GM23338 (cell line): ENCODE results near the gene APOA1. TPM values are rescaled to one million over a fixed set of nuclear protein-coding genes. Genes with fewer than 3 reads are reported as not detected.

ENCODE experiments used
- ATAC-seq: fragments of 200-7000 bp; cut with Tn5 transposase; 3 replicates; pipeline ENCODE4 v1.9.1; 2020
- DNase-seq: peaks from one replicate; pipeline ENCODE4 v3.0.0-alpha.2; 2015; ENCODE audit warnings: low spot score
- H2AFZ ChIP-seq: fragments of 200-600 bp; sonication (generic); 2 replicates; pipeline ENCODE4 v1.8.0; 2016; ENCODE audit warnings: antibody characterized with exemption, mild to moderate bottlenecking, moderate library complexity
- H3F3A ChIP-seq: fragments of 200-600 bp; sonication (generic); replicated peaks from 2 replicates; pipeline ENCODE4 v1.8.0; 2017; ENCODE audit warnings: antibody characterized with exemption, mixed run types, low read depth
- H3K27ac ChIP-seq: fragments of 200-600 bp; sonication (generic); 2 replicates; pipeline ENCODE4 v1.6.1; 2016; ENCODE audit warnings: low read depth
- H3K27me3 ChIP-seq: fragments of 200-600 bp; sonication (generic); 2 replicates; pipeline ENCODE4 v1.8.0; 2016; ENCODE audit warnings: mild to moderate bottlenecking, mixed run types, moderate library complexity; ENCODE audit not compliant: insufficient read depth
- H3K36me3 ChIP-seq: fragments of 200-600 bp; sonication (generic); 2 replicates; pipeline ENCODE4 v1.8.0; 2016; ENCODE audit warnings: mild to moderate bottlenecking; ENCODE audit not compliant: insufficient read depth
- H3K4me1 ChIP-seq: fragments of 200-600 bp; sonication (generic); 2 replicates; pipeline ENCODE4 v1.8.0; 2016; ENCODE audit warnings: mild to moderate bottlenecking, moderate library complexity; ENCODE audit not compliant: insufficient read depth
- H3K4me2 ChIP-seq: fragments of 200-600 bp; sonication (generic); 2 replicates; pipeline ENCODE4 v1.7.1; 2017; ENCODE audit warnings: mixed run types
- H3K4me3 ChIP-seq: fragments of 200-600 bp; sonication (generic); 2 replicates; pipeline ENCODE4 v1.6.1; 2016; ENCODE audit warnings: mixed run types
- H3K79me2 ChIP-seq: fragments of 200-600 bp; sonication (generic); replicated peaks from 2 replicates; pipeline ENCODE4 v1.8.0; 2017; ENCODE audit warnings: mild to moderate bottlenecking; ENCODE audit not compliant: insufficient read depth
- H3K9me2 ChIP-seq: fragments of 200-600 bp; sonication (generic); 2 replicates; pipeline ENCODE4 v1.8.0; 2017; ENCODE audit not compliant: insufficient read depth
- H4K20me1 ChIP-seq: fragments of 200-600 bp; sonication (generic); replicated peaks from 2 replicates; pipeline ENCODE4 v1.8.0; 2017; ENCODE audit warnings: mild to moderate bottlenecking; ENCODE audit not compliant: insufficient read depth
- H3K27ac Mint-ChIP-seq: 2 replicates; pipeline ENCODE4 v1.8.0; 2020; ENCODE audit warnings: inconsistent platforms, mild to moderate bottlenecking, moderate library complexity, mixed read lengths
- H3K27me3 Mint-ChIP-seq: 3 replicates; pipeline ENCODE4 v1.8.0; 2022; ENCODE audit warnings: low read depth, mild to moderate bottlenecking, moderate library complexity, mixed read lengths, inconsistent platforms; ENCODE audit not compliant: insufficient read depth, poor library complexity
- H3K36me3 Mint-ChIP-seq: 3 replicates; pipeline ENCODE4 v1.8.0; 2021; ENCODE audit warnings: low read depth, mild to moderate bottlenecking, inconsistent platforms, moderate library complexity, mixed read lengths
- H3K4me1 Mint-ChIP-seq: 3 replicates; pipeline ENCODE4 v1.8.0; 2020; ENCODE audit warnings: mild to moderate bottlenecking, inconsistent platforms, mixed read lengths
- H3K4me3 Mint-ChIP-seq: 3 replicates; pipeline ENCODE4 v1.8.0; 2021; ENCODE audit warnings: moderate library complexity, mild to moderate bottlenecking, inconsistent platforms, mixed read lengths
- H3K9me3 Mint-ChIP-seq: 3 replicates; pipeline ENCODE4 v1.8.0; 2020; ENCODE audit warnings: moderate library complexity, mild to moderate bottlenecking, inconsistent platforms, mixed read lengths
- EZH2 ChIP-seq: fragments of 200-600 bp; sonication (generic); IDR thresholded peaks from one replicate; pipeline ENCODE4 v1.8.0; 2017; ENCODE audit warnings: antibody characterized with exemption, mild to moderate bottlenecking, low read depth; ENCODE audit not compliant: unreplicated experiment
- EZH2phosphoT487 ChIP-seq: fragments of 200-600 bp; sonication (generic); IDR thresholded peaks from one replicate; pipeline ENCODE4 v1.8.1; 2018; ENCODE audit warnings: antibody characterized with exemption; ENCODE audit not compliant: unreplicated experiment
- JUNB ChIP-seq: IDR thresholded peaks from one replicate; pipeline ENCODE4 v1.6.1; 2016; ENCODE audit warnings: antibody characterized with exemption; ENCODE audit not compliant: unreplicated experiment
- NANOG ChIP-seq: IDR thresholded peaks from 2 replicates; pipeline ENCODE4 v1.6.1; 2016; ENCODE audit warnings: antibody characterized with exemption, borderline replicate concordance
- POLR2AphosphoS5 ChIP-seq: IDR thresholded peaks from 2 replicates; pipeline ENCODE4 v1.6.1; 2016; ENCODE audit warnings: antibody characterized with exemption, low read depth
- STAT1 ChIP-seq: IDR thresholded peaks from one replicate; pipeline ENCODE4 v1.6.1; 2016; ENCODE audit warnings: antibody characterized with exemption; ENCODE audit not compliant: unreplicated experiment
- ZNF114 ChIP-seq: fragments of 250-450 bp; sonication (Bioruptor Pico); IDR thresholded peaks from 2 replicates; pipeline ENCODE4 v1.5.0; 2020; ENCODE audit warnings: mild to moderate bottlenecking, moderate library complexity
- ZNF331 ChIP-seq: fragments of 250-450 bp; sonication (Bioruptor Pico); IDR thresholded peaks from 2 replicates; pipeline ENCODE4 v1.5.0; 2020; ENCODE audit warnings: low read depth, mild to moderate bottlenecking, moderate library complexity
- polyA plus RNA-seq: library from polyadenylated mRNA; unstranded; fragments of >200 nt; fragmentation: Nextera tagmentation; extraction: Ambion mirVana; gene quantifications from 2 replicates; pipeline ENCODE4 v1.2.1, GENCODE V29; 2016
- total RNA-seq: library from RNA; depleted of rRNA; stranded (reverse); fragments of >200 nt; shearing (Covaris generic); gene quantifications from 2 replicates; pipeline ENCODE4 v1.2.3, GENCODE V29; 2014
- TF ChIP-seq, protein P1 (sequence below): IDR thresholded peaks from 2 replicates; pipeline ENCODE4 v1.6.1; 2016; ENCODE audit warnings: antibody characterized with exemption
- TF ChIP-seq, protein P2 (sequence below): fragments of 250-450 bp; sonication (Bioruptor Pico); IDR thresholded peaks from 2 replicates; pipeline ENCODE4 v1.5.0; 2020; ENCODE audit warnings: mild to moderate bottlenecking, moderate library complexity
- TF ChIP-seq, protein P3 (sequence below): IDR thresholded peaks from one replicate; pipeline ENCODE4 v1.6.1; 2018; ENCODE audit warnings: antibody characterized with exemption; ENCODE audit not compliant: unreplicated experiment
- TF ChIP-seq, protein P4 (sequence below), 2 experiments: fragments of 200-600 bp in 1 of 2; sonication (generic) in 1 of 2; conservative IDR thresholded peaks; 2 replicates each; pipeline versions ENCODE4 v1.5.1 to v1.6.1; 2016 to 2017; ENCODE audit warnings: antibody characterized with exemption in 2 of 2, low read depth in 2 of 2, mild to moderate bottlenecking in 2 of 2, moderate library complexity in 1 of 2

Gene APOA1
- total and polyA plus RNA-seq, 2 experiments from 2014 or later: 0.60 TPM; not detected in 1

DNA sequence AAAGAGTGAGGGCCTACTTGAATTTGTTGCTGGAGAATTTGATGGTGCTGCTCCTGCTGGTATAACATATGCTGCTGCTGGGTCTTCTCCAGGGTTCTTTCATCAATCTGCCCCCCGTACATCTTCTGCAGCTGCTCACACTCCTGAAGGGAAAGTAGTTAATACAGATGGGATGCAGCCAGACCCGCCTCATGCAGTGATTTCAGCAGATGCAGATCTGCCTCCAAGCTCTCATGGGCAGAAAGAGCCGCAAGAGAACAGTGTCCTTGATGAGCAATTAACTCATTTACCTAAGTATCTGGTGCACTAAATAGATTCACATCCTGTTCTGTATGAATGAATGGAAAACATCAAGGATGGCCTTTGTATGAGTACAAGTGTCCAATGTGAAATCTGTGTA is 24.8 kb upstream of the APOA1 start:
- Mint-ChIP-seq H3K4me1 (no peaks in the 10 kb centered on the region), H3K36me3 (peaks cover 34% of the 10 kb centered on the region), H3K9me3 (no peaks in the 10 kb centered on the region), H3K4me3 (no peak overlapping the region), H3K27me3 (peaks cover 2% of the 10 kb centered on the region), H3K27ac (no peak overlapping the region)
- H3K27me3 ChIP-seq: no peaks in the 10 kb centered on the region
- DNase-seq: no peak
- peaks cover 21% of the 10 kb centered on the region for H3K36me3 ChIP-seq
- no peak overlapping the region for H3K4me3 ChIP-seq
- no peaks in the 10 kb centered on the region for H3K9me2 ChIP-seq
- H3K79me2 ChIP-seq: no peaks in the 10 kb centered on the region
- no peaks in the 10 kb centered on the region for H3F3A ChIP-seq
- no peaks in the 10 kb centered on the region for H4K20me1 ChIP-seq
- ATAC-seq: no peak
- TF ChIP-seq EZH2 (no peak), NANOG (no peak), JUNB (no peak), STAT1 (no peak), EZH2phosphoT487 (no peak), POLR2AphosphoS5 (no peak), ZNF114 (CRISPR knock-in tag) (no peak), ZNF331 (CRISPR knock-in tag) (no peak)
- TF ChIP-seq, protein P1, sequence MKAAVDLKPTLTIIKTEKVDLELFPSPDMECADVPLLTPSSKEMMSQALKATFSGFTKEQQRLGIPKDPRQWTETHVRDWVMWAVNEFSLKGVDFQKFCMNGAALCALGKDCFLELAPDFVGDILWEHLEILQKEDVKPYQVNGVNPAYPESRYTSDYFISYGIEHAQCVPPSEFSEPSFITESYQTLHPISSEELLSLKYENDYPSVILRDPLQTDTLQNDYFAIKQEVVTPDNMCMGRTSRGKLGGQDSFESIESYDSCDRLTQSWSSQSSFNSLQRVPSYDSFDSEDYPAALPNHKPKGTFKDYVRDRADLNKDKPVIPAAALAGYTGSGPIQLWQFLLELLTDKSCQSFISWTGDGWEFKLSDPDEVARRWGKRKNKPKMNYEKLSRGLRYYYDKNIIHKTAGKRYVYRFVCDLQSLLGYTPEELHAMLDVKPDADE: no peak
- TF ChIP-seq, protein P2, sequence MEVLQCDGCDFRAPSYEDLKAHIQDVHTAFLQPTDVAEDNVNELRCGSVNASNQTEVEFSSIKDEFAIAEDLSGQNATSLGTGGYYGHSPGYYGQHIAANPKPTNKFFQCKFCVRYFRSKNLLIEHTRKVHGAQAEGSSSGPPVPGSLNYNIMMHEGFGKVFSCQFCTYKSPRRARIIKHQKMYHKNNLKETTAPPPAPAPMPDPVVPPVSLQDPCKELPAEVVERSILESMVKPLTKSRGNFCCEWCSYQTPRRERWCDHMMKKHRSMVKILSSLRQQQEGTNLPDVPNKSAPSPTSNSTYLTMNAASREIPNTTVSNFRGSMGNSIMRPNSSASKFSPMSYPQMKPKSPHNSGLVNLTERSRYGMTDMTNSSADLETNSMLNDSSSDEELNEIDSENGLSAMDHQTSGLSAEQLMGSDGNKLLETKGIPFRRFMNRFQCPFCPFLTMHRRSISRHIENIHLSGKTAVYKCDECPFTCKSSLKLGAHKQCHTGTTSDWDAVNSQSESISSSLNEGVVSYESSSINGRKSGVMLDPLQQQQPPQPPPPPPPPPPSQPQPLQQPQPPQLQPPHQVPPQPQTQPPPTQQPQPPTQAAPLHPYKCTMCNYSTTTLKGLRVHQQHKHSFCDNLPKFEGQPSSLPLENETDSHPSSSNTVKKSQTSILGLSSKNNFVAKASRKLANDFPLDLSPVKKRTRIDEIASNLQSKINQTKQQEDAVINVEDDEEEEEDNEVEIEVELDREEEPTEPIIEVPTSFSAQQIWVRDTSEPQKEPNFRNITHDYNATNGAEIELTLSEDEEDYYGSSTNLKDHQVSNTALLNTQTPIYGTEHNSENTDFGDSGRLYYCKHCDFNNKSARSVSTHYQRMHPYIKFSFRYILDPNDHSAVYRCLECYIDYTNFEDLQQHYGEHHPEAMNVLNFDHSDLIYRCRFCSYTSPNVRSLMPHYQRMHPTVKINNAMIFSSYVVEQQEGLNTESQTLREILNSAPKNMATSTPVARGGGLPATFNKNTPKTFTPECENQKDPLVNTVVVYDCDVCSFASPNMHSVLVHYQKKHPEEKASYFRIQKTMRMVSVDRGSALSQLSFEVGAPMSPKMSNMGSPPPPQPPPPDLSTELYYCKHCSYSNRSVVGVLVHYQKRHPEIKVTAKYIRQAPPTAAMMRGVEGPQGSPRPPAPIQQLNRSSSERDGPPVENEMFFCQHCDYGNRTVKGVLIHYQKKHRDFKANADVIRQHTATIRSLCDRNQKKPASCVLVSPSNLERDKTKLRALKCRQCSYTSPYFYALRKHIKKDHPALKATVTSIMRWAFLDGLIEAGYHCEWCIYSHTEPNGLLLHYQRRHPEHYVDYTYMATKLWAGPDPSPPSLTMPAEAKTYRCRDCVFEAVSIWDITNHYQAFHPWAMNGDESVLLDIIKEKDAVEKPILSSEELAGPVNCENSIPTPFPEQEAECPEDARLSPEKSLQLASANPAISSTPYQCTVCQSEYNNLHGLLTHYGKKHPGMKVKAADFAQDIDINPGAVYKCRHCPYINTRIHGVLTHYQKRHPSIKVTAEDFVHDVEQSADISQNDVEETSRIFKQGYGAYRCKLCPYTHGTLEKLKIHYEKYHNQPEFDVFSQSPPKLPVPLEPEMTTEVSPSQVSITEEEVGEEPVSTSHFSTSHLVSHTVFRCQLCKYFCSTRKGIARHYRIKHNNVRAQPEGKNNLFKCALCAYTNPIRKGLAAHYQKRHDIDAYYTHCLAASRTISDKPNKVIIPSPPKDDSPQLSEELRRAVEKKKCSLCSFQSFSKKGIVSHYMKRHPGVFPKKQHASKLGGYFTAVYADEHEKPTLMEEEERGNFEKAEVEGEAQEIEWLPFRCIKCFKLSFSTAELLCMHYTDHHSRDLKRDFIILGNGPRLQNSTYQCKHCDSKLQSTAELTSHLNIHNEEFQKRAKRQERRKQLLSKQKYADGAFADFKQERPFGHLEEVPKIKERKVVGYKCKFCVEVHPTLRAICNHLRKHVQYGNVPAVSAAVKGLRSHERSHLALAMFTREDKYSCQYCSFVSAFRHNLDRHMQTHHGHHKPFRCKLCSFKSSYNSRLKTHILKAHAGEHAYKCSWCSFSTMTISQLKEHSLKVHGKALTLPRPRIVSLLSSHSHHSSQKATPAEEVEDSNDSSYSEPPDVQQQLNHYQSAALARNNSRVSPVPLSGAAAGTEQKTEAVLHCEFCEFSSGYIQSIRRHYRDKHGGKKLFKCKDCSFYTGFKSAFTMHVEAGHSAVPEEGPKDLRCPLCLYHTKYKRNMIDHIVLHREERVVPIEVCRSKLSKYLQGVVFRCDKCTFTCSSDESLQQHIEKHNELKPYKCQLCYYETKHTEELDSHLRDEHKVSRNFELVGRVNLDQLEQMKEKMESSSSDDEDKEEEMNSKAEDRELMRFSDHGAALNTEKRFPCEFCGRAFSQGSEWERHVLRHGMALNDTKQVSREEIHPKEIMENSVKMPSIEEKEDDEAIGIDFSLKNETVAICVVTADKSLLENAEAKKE: no peak
- TF ChIP-seq, protein P3, sequence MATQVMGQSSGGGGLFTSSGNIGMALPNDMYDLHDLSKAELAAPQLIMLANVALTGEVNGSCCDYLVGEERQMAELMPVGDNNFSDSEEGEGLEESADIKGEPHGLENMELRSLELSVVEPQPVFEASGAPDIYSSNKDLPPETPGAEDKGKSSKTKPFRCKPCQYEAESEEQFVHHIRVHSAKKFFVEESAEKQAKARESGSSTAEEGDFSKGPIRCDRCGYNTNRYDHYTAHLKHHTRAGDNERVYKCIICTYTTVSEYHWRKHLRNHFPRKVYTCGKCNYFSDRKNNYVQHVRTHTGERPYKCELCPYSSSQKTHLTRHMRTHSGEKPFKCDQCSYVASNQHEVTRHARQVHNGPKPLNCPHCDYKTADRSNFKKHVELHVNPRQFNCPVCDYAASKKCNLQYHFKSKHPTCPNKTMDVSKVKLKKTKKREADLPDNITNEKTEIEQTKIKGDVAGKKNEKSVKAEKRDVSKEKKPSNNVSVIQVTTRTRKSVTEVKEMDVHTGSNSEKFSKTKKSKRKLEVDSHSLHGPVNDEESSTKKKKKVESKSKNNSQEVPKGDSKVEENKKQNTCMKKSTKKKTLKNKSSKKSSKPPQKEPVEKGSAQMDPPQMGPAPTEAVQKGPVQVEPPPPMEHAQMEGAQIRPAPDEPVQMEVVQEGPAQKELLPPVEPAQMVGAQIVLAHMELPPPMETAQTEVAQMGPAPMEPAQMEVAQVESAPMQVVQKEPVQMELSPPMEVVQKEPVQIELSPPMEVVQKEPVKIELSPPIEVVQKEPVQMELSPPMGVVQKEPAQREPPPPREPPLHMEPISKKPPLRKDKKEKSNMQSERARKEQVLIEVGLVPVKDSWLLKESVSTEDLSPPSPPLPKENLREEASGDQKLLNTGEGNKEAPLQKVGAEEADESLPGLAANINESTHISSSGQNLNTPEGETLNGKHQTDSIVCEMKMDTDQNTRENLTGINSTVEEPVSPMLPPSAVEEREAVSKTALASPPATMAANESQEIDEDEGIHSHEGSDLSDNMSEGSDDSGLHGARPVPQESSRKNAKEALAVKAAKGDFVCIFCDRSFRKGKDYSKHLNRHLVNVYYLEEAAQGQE: no peak
- TF ChIP-seq, protein P4, sequence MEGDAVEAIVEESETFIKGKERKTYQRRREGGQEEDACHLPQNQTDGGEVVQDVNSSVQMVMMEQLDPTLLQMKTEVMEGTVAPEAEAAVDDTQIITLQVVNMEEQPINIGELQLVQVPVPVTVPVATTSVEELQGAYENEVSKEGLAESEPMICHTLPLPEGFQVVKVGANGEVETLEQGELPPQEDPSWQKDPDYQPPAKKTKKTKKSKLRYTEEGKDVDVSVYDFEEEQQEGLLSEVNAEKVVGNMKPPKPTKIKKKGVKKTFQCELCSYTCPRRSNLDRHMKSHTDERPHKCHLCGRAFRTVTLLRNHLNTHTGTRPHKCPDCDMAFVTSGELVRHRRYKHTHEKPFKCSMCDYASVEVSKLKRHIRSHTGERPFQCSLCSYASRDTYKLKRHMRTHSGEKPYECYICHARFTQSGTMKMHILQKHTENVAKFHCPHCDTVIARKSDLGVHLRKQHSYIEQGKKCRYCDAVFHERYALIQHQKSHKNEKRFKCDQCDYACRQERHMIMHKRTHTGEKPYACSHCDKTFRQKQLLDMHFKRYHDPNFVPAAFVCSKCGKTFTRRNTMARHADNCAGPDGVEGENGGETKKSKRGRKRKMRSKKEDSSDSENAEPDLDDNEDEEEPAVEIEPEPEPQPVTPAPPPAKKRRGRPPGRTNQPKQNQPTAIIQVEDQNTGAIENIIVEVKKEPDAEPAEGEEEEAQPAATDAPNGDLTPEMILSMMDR (conservative IDR thresholded peaks at IDR 0.05; ENCODE audit: low read depth in 2 of 2): no peak
- H2AFZ ChIP-seq: no peak overlapping the region
- no peaks in the 10 kb centered on the region for H3K4me1 ChIP-seq
- H3K4me2 ChIP-seq: no peak overlapping the region
- no peak overlapping the region for H3K27ac ChIP-seq
